Activated CD8-positive, alpha-beta memory T cell treated with anti-CD3 and anti-CD28 coated beads, Interleukin-2, amount 50 U/mL, for 4 hours (primary cell): ENCODE results near the gene TRO.

Source experiments
- DNase-seq: peaks from one replicate; pipeline ENCODE4 v3.0.0-alpha.2; 2020

The TRO gene

GRCh38 chrX:54920610-54921426 is at the start of gene TRO:
Gene TRO, plus strand, starts transcription at chrX:54920824. Its CDS starts 1,423 bp downstream, at chrX:54922247.
- no peak for DNase-seq

GRCh38 chrX:54885740-54886139 is 34.9 kb upstream of the TRO start:
- no peak for DNase-seq

- DNase-seq = peak; percentile 35
Measured at GRCh38 chrX:54891573-54891972, 29.1 kb upstream of the TRO start.

DNA sequence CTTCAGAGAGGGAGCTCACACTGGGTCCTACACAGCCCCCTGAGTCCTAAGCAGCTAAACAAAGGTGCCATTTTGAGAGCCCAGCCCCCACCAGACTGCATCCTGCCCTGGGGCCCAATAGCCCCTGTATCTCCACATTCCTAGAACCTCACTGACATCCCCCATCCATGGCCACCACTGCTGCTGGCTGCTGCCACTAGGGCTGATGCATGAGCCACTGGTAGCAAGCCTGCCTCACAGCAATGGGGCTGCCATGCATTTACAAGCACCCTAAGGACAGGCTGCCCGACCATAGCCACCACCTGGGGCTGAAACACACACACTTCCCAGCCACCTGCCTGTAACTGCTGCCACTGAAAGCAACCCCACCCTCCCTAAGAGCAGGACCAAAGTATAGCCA is 26.5 kb upstream of the TRO start:
- DNase-seq = no peak

DNA sequence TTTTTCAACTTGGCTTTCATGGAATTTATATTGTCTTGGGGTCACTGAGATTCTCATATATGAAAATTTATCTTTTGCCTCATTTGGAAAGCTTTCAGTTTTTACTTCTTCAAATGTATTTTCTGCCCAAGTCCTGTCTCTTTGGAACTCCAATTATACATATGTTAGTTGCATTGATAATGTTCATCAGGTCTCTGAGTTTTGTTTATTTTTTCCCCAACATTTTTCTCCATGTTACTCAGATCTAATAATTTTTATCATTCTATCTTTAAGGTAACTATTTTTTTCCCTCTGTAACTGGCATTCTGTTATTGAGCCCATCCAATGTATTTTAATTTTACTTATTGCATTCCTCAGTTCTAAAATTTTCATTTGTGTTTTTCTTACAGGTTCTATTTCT is 10.7 kb upstream of the TRO start:
- DNase-seq = no peak

DNA sequence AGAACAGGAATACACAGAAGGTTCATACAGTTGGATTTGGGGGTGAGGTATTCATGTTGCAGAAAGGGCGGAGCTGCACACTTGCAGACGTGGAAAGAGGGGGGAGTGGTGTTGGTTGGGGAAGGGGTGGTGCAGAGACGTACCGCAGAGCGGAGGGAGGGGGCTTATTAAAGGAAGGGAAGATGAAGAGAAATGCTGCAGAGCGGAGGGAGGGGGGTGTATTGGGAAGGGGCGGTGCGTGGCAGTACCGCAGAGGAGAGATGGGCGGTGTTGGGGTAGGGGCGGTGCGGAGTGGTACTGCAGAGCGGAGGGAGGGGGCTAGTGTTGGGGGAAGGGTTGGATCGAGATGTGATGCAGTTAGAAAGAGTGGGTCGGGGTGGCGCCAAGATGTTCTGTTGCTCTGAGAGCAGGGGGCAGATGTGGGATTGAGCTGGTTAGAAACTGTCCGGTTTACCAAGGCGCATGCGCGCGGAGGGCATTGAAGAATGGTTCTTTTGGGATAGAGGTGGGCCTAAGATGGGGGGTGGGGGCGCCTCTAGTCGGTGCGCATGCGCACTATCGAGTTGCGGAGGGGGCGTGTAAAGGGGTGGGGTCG is 900 bp downstream of the TRO start:
- peak; percentile 48 for DNase-seq

DNA sequence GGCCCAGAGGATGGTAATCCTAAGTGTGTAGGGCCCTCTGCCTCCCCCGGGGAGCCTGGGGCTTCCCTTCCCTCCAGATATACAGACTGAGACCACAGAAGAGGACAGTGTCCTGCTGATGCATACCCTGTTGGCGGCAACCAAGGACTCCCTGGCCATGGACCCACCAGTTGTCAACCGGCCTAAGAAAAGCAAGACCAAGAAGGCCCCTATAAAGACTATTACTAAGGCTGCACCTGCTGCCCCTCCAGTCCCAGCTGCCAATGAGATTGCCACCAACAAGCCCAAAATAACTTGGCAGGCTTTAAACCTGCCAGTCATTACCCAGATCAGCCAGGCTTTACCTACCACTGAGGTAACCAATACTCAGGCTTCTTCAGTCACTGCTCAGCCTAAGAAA is 1.9 kb downstream of the TRO start:
- no peak for DNase-seq

GRCh38 chrX:54923376-54923775 is 2.8 kb downstream of the TRO start:
- DNase-seq = no peak

- no peak for DNase-seq
Measured at GRCh38 chrX:54926978-54927377, 6.4 kb downstream of the TRO start.

DNA sequence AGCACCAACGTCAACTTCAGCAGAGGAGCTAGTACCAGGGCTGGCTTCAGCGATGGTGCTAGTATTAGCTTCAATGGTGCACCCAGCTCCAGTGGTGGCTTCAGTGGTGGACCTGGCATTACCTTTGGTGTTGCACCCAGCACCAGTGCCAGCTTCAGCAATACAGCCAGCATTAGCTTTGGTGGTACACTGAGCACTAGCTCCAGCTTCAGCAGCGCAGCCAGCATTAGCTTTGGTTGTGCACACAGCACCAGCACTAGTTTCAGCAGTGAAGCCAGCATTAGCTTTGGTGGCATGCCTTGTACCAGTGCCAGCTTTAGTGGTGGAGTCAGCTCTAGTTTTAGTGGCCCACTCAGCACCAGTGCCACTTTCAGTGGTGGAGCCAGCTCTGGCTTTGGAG is 8.3 kb downstream of the TRO start:
- DNase-seq = no peak

DNA sequence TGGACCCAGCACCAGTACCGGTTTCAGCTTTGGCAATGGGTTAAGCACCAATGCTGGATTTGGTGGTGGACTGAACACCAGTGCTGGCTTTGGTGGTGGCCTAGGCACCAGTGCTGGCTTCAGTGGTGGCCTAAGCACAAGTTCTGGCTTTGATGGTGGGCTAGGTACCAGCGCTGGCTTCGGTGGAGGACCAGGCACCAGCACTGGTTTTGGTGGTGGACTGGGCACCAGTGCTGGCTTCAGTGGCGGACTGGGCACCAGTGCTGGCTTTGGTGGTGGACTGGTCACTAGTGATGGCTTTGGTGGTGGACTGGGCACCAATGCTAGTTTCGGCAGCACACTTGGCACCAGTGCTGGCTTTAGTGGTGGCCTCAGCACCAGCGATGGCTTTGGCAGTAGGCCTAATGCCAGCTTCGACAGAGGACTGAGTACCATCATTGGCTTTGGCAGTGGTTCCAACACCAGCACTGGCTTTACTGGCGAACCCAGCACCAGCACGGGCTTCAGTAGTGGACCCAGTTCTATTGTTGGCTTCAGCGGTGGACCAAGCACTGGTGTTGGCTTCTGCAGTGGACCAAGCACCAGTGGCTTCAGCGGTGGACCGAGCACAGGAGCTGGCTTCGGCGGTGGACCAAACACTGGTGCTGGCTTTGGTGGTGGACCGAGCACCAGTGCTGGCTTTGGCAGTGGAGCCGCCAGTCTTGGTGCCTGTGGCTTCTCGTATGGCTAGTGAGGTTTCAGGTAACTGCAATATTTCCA is 9.8 kb downstream of the TRO start:
- no peak for DNase-seq

DNA sequence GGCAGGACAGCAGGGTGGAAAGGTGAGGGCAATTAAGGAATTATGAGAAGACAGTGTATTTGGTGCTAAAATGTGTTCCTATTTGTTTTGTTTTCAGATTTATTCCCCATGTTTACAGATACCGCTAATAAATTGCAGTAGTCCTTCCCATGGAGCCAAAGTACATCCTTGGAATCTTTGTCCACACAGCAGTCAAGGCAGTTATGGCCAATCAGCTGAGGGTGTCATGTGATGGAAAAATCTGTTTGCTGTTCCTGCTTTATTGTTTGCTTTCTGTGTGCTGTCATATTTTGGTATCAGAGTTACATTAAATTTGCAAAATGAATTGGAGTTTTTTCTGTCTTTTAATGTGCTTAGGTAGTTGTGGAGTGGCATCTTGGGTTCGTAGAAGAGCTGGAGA is 10.5 kb downstream of the TRO start:
- DNase-seq = no peak

DNA sequence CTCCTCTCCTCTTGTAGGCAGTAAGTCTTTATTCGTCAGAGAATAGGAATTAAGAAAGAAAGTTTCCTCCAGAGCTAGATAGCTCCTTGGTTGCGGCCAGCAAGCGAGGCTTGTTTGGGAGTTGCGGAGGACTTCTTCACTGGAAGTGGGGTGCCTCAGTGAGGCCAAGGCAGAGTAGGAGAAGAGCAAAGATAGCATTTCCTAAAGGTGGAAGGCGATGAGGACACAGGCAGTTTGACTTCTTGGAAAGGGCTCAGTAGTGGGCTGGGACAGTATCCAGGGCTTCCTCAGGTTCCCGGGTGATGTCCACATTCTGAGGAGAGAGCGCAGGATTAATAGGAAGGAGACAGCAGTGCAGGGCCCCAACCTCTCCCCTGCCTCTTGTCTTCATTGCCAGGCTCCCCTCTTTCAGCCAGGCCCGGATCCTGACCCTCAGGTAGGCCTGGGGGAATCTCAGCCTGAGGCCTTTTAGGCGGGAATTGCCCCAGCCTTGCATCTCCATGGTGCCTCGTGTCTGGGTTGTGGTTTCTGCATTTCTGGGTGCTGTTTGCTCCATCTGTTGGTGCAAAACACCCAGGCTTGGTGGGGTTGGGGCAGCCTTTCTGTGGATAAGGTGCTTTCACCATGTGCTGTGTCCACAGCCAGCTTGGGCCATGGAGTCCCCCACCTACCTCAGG is 12.7 kb downstream of the TRO start:
- DNase-seq = no peak

DNA sequence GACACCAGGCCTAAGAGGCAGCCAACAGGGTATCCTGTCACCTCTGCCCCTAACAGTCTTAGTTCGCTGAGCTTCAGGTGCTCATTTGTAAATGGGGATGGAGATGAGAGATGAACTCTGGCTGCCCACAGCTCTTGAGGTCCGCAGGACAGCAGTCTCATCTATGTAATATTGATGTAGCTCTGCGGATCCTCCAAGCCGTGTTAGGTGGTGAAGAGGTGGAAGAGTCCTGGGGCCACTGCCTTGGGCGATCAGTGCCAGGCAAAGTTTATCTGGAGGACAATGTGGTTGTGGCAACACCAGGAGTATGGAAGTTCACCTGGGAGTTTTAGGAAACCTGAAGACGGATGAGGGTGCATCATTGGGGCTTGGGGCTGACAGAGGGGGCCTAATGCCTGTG is 13.4 kb downstream of the TRO start:
- no peak for DNase-seq

- DNase-seq = no peak
Measured at GRCh38 chrX:54934890-54935289, 14.3 kb downstream of the TRO start.

- DNase-seq = no peak
Measured at GRCh38 chrX:54935306-54935705, 14.7 kb downstream of the TRO start.

- no peak for DNase-seq
Measured at GRCh38 chrX:54937416-54937815, 16.8 kb downstream of the TRO start.

DNA sequence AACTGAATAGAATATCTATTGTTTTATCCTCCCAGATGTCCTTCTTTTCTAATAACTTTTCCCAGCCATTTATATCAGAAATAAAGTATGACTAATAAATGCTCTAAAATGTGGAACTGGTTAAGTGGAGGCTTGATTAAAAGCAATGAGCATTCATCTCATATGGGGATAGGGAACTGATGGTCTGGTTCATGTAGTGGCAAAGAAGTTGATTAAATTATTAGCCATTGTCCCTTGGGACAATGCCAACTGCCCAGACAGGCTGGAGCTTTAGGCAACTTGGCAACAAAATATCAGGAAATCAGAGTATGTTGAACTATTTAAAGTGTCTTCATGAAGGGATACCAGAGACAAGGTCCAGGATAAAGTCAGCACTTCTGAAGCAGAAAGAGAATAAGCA is 24.2 kb downstream of the TRO start:
- DNase-seq = no peak

DNA sequence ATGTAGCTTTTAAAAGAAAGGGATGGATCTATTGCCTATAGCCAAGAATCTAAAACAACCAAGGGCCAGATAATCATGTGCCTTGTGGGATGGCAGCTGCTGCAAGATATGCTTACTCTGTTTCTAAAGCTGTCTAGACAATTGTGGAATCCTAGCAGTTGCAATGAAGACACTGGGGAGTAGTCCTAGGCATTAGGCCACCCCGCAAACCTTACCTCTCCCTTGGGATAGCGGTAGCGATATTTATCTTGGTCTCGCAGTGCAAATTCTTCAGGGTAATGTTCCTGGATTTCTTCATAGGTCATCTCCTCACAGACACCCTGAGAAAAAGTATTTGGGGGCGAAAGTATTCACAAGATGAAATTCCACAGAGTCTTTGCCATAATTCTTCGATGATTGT is 24.6 kb downstream of the TRO start:
- no peak for DNase-seq

GRCh38 chrX:54950730-54951375 is 30.2 kb downstream of the TRO start:
- DNase-seq = no peak

DNA sequence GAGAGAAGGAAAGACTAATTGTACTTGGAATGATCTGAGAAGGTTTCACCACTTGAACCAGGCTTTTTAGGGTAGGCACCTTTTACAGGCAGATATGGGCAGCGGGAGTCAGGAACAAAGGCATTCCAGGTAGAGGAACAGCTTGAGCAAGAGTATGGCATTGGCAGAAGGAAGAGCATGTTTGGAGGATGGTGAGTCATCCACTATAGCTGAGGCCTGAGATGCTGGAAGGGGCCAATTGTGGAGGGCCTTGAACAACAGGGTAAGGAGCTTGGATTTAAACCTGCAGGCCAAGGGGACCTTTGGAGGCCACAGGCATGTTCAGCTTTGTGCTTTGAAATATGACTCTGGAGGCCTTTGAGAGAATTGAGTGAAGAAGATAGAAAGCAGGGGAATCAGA is 41.1 kb downstream of the TRO start:
- no peak for DNase-seq

DNA sequence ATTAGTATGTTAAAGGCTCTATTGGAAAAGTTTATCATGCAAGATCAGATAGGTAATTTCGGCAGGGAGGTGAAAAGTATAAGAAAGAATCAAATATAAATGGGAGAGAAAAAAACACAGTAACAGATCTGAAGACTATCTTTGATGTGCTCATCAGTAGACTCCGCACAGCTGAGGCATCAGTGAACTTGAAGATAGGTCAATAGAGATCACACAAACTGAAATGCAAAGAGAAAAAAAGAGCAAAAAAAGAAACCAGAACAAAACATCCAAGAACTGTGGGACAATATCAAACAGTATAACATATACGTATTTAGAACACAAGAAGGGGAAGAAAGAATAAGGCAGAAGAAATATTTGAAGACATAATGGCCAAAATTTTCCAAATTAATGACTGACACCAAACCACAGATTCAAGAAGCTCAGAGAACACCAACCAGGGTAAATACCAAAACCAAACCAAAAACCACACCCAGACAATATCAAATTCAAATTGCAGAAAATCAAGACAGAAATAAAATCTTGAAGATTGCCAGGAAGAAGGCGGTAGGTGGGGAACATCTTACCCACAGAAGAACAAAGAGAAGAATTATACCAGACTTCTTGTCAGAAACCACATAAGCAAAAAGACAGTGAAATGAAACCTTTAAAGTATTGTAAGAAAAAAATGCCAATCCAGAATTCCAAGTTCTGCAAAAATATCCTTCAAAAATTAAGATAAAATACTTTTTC is 44.3 kb downstream of the TRO start:
- DNase-seq = no peak
